UCSD-AML1 (cell line): ENCODE results near the gene LRRC63.
"Not testable (repeated sequence)": the region's sequence is repeated elsewhere in the genome, so short reads cannot be mapped to it uniquely, and the experiment has no call there.

ENCODE experiments used
- DNase-seq: peaks from one replicate; lab custom pipeline; 2025; ENCODE audit not compliant: unreplicated experiment; lab: John Stamatoyannopoulos, UW

LRRC63 gene

DNA sequence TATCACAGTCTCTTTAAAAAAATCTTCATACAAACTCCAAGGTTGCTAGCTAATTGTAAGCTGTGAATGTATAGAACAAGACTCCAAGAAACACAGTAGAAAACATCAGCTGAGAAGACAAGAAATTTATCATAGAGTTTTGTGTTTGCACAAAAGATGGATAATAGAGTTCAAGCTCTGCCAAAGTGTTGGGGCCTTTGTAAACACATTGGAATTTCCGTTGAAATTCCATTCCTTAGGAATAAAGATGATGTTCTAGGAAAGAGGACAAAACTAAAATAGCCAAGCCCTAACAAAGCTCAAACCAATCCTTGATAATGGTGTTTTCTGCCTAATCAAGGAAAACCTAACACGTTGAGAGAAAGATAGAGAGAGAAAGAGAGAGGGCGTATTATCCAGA, 20.6 kb downstream of the LRRC63 start:
- DNase-seq, result no peak

DNA sequence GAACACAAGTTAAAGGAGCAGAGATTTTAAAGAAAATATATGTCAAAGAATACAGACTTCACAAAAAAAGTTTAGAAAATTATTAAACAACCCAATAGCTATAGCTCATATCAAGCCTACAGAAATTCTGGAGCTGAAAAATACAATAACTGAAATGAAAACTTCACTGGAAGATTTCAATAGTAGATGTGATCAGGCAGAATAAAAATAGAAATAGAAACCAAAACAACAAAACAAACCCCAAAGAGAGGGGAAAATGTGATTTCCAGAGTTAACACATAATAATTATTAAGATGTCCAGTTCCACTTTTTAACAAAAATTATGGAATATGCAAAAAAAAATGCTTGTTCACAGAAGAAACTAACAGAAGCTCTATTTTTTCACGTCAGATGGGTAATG, 23.6 kb downstream of the LRRC63 start:
- DNase-seq, result no peak

DNA sequence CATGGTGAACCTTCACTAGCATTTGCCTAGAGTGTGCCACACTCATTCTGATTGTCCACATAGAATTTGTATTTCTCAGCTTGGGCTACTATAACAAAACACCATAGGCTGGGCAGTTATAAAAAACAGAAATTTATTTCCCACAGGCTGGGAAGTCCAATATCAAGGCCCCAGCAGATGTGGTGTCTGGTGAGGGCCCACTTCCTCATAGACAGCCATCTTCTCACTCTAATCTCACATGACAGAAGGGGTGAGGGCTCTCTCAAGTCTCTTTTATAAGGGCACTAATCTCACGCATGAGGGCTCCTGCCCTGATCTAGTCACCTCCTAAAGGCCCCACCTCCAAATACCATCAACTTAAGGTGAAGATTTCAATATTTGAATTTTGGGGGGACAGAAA, 53.6 kb downstream of the LRRC63 start:
- DNase-seq, result no peak

DNA sequence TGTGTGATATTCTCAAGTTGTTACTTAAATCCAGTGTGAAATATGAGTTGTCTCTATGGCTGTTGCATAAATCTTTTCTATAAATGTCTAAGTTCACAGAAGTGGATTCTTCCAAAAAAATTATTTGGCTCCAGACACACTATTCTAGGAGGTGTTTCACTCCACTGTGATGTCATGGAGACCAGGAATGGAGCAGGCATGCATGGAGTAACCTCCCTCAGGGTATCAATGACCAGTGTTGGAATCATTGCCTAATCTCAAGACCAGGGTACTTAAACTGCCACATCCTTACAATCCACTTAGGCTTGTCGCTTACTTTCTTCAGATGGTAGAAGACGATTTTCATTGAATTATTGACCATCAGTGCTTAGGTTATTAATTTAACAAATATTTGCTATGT, 55.4 kb downstream of the LRRC63 start:
- DNase-seq, result no peak

DNA sequence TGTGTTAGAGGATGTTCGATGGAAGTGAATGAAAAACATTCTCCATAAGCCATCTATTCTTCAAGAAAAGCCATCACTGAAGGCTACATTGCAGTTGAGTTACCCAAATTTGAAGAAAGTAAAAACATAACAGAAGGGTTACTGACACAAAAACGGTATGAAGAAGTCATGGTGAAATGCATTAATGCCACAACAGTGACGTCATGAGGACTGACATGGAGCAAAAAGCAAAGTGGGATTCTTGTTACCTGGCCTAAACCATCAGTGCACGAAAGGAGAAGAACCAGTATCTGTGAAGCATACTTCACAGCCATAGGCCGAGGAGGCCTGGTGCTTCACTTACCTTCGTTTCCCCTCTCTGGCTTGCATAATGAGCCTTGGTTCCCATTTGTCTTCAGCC, 58.7 kb downstream of the LRRC63 start:
- DNase-seq, result no peak

DNA sequence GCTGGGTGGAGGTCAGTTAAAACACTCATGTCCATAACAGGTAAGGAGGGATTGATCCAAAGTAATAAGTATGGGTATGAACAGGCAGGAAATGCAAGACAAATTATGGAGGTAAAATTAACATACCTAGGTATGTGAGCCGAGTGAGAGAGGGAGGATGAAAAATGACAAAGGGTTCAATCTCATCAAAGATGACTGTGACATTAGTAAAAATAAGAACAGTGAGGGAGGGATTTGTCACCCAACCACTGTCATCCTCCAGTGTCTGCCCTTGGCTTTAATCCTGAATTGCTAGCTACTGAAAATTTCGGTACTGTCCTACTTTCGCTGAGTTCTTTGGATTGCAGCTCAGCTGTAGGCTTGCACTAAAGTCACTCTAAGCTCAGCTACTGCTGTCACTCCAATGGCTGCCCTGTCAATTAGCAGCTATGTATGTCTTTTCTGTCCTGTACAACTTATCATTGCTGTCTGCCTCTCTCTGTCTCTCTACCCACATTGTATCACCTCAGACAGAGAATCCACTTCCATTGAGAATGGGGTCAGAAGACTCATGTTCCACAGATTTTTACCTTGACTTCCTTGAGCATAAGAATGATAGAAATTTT, 62.5 kb downstream of the LRRC63 start:
- no peak for DNase-seq

DNA sequence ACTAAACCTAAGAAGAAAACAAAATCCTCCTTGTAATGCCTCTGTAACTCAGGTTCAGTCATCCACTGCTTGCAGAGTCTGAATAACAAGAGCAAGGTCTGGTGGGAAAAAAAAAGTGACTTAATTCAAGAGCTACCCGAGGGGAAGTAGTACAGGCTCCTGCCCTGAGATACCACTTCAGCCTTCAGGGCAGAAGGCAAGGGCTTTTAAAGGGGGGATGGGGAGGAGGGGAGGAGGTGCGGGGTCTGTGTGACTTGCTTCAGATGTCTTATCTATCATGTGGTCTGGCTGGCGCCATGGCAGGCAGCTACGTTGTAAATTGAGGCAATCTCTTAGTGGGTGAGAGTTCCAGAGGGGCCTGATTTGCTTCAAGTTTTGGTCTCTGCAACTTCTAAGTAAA, 66.7 kb downstream of the LRRC63 start:
- no peak for DNase-seq

DNA sequence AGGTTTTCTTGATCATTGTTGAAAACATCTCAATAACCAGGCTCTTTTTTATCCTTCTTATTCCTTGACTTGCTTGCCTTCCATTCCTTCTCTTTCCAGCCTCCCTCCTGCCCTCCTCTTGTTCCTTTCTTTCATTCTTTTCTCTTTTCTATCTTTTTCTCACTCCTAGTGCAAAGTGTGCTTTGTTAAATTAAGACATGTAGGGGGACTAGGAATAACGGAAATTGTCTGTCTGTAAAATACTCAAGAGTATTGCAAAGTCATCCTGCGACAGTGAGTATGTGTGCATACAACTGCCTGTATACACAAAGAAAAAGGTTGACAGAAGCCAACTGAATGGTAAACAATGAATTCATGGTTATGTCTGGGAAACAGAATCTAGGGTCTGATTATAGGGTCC, 70.1 kb downstream of the LRRC63 start:
- no peak for DNase-seq

DNA sequence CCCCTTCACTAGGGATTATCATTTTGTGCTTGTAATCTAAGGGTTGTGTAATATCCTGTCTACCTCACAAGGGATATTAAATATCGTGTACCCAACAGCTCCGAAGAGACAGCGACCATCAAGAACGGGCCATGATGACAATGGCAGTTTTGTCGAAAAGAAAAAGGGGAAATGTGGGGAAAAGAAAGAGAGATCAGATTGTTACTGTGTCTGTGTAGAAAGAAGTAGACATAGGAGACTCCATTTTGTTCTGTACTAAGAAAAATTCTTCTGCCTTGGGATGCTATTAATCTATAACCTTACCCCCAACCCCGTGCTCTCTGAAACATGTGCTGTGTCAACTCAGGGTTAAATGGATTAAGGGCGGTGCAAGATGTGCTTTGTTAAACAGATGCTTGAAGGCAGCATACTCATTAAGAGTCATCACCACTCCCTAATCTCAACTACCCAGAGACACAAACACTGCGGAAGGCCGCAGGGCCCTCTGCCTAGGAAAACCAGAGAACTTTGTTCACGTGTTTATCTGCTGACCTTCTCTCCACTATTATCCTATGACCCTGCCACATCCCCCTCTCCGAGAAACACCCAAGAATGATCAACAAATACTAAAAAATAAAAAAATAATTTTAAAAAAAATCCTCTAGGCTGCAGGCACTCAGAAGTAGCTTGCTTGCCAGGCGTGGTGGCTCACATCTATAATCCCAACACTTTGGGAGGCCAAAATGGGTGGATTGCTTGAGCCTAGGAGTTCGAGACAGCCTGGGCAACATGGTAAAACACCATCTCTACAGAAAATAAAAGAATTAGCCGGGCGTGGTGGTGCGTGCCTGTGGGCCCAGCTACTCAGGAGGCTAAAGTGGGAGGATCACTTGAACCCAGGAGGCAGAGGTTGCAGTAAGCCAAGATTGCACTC, 72.4 kb downstream of the LRRC63 start:
- not testable (repeated sequence) for DNase-seq

DNA sequence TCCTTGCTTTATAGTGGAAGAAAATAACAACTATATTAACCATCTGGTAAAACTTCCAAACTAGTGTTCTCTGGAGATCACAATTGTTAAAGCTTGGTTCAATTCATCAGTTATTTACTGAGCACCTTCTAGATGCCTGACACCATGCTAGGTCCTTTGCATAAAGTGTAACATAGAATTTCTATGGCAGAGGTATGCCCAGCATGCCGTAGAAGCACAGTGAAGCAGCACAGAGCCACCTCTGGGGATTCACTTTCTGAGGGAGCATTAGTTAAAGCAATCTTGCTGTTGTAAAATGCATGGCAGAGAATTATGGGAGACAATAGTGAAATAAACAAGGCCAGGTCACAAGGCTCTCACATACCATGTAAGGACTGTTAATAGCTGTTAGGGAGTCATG, 75.2 kb downstream of the LRRC63 start:
- DNase-seq, result no peak

DNA sequence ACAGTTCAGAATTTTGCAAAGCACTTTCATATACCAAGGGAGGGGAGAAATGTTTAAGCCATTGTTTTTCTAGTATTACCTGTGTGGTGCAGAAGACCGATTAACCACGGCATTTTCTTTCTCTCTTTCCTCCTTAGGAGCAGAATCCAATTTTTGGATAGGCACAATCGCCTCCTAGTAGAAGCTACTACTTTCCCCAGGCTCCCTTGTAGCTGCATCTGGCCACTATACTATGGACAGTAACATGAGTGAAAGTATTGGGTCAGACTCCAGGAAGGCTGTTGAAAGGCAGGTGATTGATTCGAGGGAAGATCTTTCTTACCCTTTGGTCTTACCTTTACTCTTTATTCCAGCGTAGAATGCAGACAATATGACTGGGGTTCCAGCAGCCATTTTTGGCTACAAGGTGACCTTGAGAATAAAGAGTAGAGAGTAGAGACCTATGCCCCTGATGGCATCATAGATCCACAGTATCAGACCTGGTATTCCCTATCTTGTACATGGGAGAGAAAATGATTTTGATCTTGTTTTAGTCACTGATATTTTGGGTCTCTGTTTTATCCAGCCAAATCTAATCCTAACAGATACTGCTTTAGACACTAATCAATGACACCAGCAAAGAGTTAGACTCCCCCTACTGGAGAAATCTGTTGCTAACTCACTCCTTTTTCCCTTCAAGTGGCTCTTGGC, 77.0 kb downstream of the LRRC63 start:
- no peak for DNase-seq

DNA sequence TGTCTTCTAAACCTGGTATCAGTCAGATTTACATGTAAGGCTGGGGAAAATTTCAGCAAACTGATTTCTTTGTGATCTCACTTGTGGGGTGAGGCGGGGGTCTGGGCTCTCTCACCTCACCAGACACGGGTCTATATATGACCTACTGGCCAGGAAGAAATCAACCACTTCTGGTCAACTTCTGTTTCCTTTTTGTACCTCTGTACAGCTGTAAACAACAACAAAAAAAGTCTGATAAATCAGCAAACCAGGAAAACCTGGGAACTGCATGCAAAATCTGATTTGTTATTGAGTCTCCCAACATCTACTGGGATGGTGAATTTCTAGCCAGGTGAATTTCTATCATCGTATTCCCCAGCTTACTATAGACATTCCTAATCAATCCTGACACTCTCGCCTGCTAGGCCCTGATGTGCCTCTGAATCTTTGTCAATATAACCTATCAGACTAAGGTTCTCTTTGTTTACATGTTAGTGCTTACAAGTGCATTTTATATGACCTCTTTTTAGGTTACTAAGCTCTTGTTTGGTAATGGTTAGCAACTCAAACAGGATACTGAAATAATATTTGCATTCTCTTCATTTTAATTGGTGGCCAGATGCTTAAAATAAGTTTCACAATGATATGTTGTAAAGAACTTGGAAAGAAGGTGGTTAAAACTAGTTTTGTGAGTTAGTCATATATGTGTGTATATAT, 77.7 kb downstream of the LRRC63 start:
- DNase-seq, result no peak

DNA sequence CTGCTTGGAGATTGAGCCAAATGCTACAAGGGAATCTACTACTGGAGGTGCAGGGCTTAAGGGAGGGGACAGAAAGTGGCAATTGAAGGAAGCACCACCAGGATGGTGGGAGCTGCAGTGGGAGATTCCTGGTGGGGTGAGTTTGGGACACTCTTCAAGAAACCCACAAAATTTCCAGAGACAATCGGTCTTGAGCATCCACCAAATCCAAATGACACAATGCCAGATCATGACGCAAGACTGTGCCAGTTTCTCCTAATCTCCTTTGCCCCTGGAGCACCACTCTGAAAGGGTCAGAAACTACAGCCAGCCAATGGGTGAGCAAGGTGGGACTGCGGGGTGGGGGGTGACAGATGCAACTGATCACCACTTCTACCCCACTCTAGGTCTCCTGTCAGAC, 78.7 kb downstream of the LRRC63 start:
- DNase-seq, result no peak

DNA sequence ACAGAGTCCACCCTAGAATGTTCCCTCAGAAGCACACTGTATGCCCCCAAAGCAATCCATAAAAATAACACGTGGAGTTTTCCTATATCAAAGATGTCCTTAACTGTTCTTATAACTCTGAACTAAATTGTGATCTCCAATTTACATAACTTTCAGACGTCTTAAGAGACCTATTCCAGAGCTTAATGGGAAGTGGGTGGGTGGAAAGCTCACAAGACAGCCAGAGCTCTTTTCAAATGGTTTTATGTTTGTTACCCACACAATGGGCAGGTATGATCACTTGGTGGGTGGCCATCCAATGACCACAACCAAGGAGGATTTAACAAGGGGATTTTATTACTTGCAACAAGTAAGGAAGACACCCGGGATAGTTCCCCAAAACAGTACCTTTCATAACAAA, 81.7 kb downstream of the LRRC63 start:
- no peak for DNase-seq

DNA sequence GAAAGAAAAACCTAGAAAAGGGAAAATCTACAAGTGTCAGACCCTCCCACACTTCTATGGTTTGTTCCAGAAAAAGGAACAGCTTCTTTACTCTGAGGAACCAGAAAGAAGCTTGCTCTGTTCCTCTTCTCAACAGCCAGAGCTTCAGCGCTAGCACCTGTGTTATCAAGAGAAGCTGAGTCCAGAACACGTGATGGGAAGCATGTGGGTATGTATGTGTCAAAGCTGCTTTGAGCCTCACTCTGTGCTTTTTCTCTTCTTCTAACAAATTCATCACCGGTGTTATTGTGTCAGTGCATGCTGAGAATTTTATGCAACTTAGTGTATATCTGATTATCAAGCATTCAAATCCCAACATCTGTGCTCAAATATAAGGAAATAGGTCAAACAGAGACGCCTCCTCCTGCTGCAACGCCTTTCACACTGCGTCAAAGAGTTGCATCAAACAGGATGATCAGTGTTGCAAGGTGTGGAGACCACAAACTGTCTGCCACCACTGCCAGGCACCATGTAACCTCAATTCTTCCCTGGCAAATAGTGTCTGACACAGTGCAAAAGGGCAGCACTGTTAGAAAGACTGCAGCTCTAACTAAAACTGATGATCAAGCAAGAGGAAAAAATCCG, 83.9 kb downstream of the LRRC63 start:
- DNase-seq, result no peak

DNA sequence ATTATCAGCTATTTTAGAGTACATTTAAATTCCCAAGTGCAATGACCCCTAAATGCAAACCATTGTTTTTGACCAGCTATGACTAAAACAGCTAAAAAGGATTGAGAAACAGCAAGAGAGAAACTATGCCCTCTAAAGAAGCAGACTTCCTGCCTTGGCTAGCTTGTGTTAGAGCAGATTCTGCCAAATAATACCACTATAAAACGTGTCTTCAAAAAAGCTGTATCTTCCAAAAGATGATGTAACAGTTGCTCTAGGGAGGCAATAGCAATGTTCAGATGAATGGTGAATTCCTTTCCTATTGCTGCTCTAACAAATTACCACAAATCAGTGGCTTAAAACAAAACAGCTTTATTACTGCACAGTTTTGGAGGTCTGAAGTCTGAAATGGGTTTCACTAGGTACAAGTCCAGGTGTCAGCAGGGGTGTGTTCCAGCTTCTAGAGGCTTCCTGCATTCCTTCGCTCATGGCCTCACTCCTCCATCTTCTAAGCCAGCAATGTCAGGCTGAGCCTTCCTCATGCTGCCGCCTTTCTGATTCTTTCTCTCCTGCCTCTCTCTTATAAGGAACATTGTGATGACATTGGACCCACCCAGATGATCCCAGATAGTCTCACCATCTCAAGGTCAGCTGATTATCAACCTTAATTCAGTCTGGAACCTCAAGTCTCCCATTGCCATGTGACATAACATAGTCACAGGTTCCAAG, 84.5 kb downstream of the LRRC63 start:
- DNase-seq, result no peak

DNA sequence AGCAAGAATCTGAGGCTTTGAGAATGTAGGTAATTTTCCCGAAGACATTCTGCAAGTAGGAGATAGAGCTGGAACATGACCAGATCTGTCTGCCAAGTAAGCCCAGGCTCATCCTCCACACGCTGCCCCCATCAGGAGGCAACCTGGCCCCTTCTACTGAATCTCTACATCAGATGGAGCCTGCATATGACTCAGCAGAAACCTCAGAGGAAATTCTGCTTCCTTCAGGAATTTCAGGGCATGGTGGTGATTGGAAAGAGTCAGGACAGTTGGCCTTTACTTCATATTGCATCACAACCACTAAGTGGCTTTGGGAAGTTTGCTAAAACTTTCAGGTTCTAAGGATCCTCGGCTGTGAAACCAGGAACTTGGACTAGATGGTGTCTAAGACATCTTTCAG, 85.2 kb downstream of the LRRC63 start:
- DNase-seq, result no peak

DNA sequence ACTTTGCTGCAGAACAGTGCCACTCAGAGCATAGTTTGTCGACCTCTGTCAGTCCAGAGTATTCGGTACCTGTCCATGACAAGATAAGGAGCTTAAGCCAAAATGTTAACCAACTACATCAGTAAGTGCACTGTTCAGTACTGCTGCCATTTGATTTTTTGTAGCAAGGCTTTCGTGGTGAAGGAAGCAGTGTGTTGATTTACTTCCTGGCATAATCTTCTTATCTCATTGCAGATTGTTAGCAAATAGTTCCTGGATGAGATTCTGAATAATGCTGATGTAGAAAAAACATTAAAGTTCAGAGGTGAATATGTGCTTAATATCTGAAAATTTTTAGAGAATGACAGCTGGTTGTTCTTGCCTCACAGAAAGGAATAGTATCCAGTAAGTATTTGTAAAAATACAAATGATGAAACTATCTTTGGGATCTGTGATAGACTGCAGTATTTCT, 85.7 kb downstream of the LRRC63 start:
- no peak for DNase-seq

DNA sequence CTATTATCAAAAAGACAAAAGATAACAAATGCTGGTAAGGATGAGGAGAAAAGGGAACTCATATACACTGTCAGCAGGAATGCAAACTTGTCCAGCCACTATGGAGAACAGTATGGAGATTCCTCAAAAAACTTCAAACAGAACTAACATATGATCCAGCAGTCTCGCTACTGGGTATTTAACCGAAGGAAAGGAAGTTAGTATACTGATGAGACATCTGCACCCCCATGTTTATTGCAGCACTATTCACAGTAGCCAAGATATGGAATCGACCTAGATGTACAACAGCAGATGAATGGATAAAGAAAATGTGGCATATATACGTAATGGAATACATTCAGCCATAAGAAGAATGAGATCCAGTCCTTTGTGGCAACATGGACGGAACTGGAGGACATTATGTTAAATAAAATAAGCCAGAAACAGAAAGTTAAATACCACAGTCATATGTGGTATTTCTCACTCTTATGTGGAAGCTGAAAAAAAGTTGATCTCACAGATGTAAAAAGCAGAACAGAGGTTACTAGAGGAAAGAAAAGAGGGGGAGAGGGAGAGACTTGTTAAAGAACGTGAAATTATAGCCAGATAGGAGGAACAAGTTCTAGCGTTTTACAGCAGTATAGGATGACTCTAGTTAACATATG, 92.1 kb downstream of the LRRC63 start:
- DNase-seq, result no peak

DNA sequence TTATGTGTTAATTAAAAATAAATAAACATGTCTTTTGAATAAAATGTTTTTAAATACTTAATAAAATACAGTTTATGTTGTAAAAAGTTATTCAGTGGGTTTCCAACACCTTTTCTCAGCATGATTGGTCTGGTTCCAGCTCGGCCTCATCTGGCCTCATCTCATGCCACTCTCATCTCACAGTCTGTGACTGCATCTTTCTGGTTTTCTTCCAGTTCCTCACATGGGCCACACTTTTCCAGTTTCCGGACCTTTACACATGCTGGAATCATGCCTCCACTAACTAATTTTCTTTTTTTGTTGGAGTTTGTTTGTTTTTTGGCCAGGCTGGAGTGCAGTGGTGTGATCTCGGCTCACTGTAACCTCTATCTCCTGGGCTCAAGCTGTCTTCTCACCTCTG, 92.8 kb downstream of the LRRC63 start:
- no peak for DNase-seq
